Progenitor cell of endocrine pancreas (in vitro differentiated cells): Measurements from ENCODE around the gene DRGX. TPM values are rescaled to one million over a fixed set of nuclear protein-coding genes. Genes with fewer than 3 reads are reported as not detected.

Source experiments
- DNase-seq: peaks from one replicate; pipeline ENCODE4 v3.0.0; 2021; ENCODE audit warnings: low spot score; ENCODE audit not compliant: unreplicated experiment
- H3K27ac Mint-ChIP-seq: 2 replicates; pipeline ENCODE4 v1.8.0; 2021; ENCODE audit warnings: mild to moderate bottlenecking, moderate library complexity, mixed read lengths
- H3K27me3 Mint-ChIP-seq: 2 replicates; pipeline ENCODE4 v1.8.0; 2021; ENCODE audit warnings: mixed read lengths
- H3K36me3 Mint-ChIP-seq: 2 replicates; pipeline ENCODE4 v1.8.0; 2022; ENCODE audit warnings: mixed read lengths; ENCODE audit not compliant: insufficient read depth
- H3K4me1 Mint-ChIP-seq: 2 replicates; pipeline ENCODE4 v1.8.0; 2021; ENCODE audit warnings: low read depth, mixed read lengths
- H3K4me3 Mint-ChIP-seq: 2 replicates; pipeline ENCODE4 v1.8.0; 2021; ENCODE audit warnings: low read depth, mild to moderate bottlenecking, moderate library complexity, mixed read lengths
- H3K9me3 Mint-ChIP-seq: 2 replicates; pipeline ENCODE4 v1.8.0; 2021; ENCODE audit warnings: low read depth, mixed read lengths
- CTCF ChIP-seq: fragments of 200-600 bp; sonication (generic); IDR thresholded peaks from one replicate; pipeline ENCODE4 v1.5.0; 2021; ENCODE audit warnings: antibody characterized with exemption, mild to moderate bottlenecking; ENCODE audit not compliant: unreplicated experiment
- total RNA-seq: library from RNA; stranded (reverse); gene quantifications from 2 replicates; pipeline ENCODE4 v1.2.1, GENCODE V29; 2021

The DRGX gene
- total RNA-seq, 1 donor from 2014 or later: not detected

GRCh38 chr10:49374740-49375139 lies 21.1 kb downstream of the DRGX start:
- no peaks in the 10 kb centered on the region for H3K36me3 Mint-ChIP-seq
- H3K27me3 Mint-ChIP-seq: peaks cover 50% of the 10 kb centered on the region
- no peak for DNase-seq
- H3K27ac Mint-ChIP-seq: no peak overlapping the region
- no peaks in the 10 kb centered on the region for H3K9me3 Mint-ChIP-seq
- TF ChIP-seq CTCF: no peak
- no peaks in the 10 kb centered on the region for H3K4me1 Mint-ChIP-seq
- H3K4me3 Mint-ChIP-seq: no peak overlapping the region

DNA sequence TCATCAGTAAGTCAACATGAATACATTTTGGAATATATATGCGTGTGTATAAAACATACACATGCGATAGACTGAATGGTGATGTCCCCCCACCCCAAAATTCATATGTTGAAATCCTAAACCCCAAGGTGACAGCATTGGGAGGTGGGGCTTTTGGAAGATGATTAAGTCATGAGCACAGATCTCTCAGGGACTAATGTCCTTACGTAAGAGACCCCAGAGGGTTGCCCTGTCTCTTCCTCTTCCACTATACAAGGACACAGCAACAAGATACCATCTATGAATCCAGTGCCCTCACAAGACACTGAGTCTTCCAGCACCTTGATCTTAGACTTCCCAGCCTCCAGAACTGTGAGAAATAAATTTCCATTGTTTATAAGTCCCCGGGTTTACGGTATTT lies 22.5 kb downstream of the DRGX start:
- no peak for TF ChIP-seq CTCF
- peaks cover 50% of the 10 kb centered on the region for H3K27me3 Mint-ChIP-seq

DNA sequence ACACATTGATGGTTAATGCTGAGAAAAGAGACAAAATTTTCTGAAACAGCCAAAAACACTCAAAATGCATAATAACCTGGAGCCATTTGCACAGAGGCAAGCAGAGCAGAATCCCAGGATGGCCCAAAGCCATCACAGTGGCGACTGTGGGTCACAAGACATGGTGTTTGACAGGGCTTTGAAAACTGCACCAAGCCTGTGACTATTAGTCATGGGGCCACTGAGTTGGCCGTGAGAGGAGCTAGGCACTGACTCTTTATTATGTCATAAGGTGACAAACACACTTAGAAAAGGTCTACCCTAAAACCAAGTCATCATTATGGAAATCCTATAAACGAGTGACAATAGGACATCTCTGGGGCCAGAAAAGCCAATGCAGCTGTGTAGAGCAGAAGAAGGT lies 23.9 kb downstream of the DRGX start:
- DNase-seq: no peak
- no peak overlapping the region for H3K4me3 Mint-ChIP-seq
- H3K36me3 Mint-ChIP-seq: no peaks in the 10 kb centered on the region
- no peaks in the 10 kb centered on the region for H3K9me3 Mint-ChIP-seq
- peaks cover 45% of the 10 kb centered on the region for H3K27me3 Mint-ChIP-seq
- no peak for TF ChIP-seq CTCF
- H3K27ac Mint-ChIP-seq: no peak overlapping the region
- no peaks in the 10 kb centered on the region for H3K4me1 Mint-ChIP-seq

More for the DNA sequence above, 22.5 kb downstream of the DRGX start:
- Mint-ChIP-seq H3K4me3 (no peak overlapping the region), H3K4me1 (no peaks in the 10 kb centered on the region), H3K9me3 (no peaks in the 10 kb centered on the region), H3K27ac (no peak overlapping the region), H3K36me3 (no peaks in the 10 kb centered on the region)
- no peak for DNase-seq

GRCh38 chr10:49370326-49371100 lies 25.4 kb downstream of the DRGX start:
- H3K9me3 Mint-ChIP-seq: no peaks in the 10 kb centered on the region
- no peak overlapping the region for H3K4me3 Mint-ChIP-seq
- no peaks in the 10 kb centered on the region for H3K36me3 Mint-ChIP-seq
- H3K4me1 Mint-ChIP-seq: no peaks in the 10 kb centered on the region
- peaks cover 30% of the 10 kb centered on the region for H3K27me3 Mint-ChIP-seq
- no peak for TF ChIP-seq CTCF
- no peak overlapping the region for H3K27ac Mint-ChIP-seq
- no peak for DNase-seq

DNA sequence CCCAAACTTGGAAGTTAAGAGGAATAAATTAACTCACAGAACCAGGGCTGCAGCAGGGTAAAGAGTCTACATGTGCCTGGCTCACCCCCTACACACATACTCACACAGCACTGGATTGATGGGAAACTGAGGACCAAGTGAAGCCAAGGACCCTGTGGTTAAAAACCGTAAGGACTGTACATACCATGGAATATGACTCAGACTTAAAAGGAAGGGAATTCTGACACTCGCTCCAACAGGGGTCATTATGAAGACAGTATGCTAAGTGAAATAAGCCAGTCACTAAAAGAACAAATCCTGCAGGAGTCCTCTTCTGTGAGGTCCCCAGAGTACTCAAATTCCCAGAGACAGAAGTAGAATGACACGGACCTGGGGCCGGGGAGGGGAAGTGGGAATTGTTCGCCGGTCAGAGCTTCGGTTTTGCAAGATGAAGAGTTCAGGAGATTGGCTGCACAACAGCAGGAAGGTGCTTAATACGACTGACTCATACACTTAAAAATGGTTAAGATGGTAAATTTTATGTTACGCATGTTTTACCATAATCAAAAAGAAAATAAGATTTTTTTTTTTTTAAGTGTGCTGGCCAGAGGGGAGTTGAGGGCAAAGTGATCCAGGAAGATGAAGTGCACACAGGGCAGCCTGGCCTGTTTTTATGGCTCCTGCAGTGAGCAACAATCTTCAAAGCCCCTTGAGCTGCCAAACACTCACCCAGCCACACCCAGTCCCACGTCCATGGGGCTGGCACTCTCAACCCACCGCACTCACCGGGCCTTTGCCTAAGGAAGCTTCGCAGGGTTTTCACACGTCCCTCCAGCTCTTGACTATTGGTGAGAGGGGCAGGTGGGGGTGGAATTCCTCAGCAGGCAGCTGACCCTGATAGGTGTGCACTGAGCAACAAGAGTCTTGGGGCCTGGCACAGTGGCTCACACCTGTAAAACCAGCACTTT lies 26.4 kb downstream of the DRGX start:
- H3K9me3 Mint-ChIP-seq: no peaks in the 10 kb centered on the region
- TF ChIP-seq CTCF: no peak
- H3K4me1 Mint-ChIP-seq: no peaks in the 10 kb centered on the region
- DNase-seq: no peak
- H3K27ac Mint-ChIP-seq: no peak overlapping the region
- H3K27me3 Mint-ChIP-seq: peaks cover 24% of the 10 kb centered on the region
- no peak overlapping the region for H3K4me3 Mint-ChIP-seq
- no peaks in the 10 kb centered on the region for H3K36me3 Mint-ChIP-seq
